Activated naive CD4-positive, alpha-beta T cell treated with anti-CD3 and anti-CD28 coated beads, Interleukin-2, amount 50 U/mL, for 72 hours (primary cell): Measurements from ENCODE around the gene MTMR12. TPM values are rescaled to one million over a fixed set of nuclear protein-coding genes. Genes with fewer than 3 reads are reported as not detected.
"Not testable (repeated sequence)": the region's sequence is repeated elsewhere in the genome, so short reads cannot be mapped to it uniquely, and the experiment has no call there.

Experiments used
- ATAC-seq, 2 donors: fragments of 150-1000 bp; cut with Tn5 transposase; 2 replicates each; pipeline ENCODE4 v1.10.0; 2021; ENCODE audit warnings: mild to moderate bottlenecking in 2 of 2, moderate library complexity in 2 of 2
- DNase-seq, 2 donors: peaks; one replicate each; pipeline ENCODE4 v3.0.0; 2021 to 2022; ENCODE audit warnings: low spot score in 2 of 2
- H3K27ac Mint-ChIP-seq, 2 donors: one replicate each; pipeline ENCODE4 v1.8.0; 2022; ENCODE audit warnings: mild to moderate bottlenecking in 2 of 2, mixed read lengths in 2 of 2
- H3K36me3 Mint-ChIP-seq, 2 donors: one replicate each; pipeline ENCODE4 v1.8.0; 2022; ENCODE audit warnings: mixed read lengths in 2 of 2
- H3K9me3 Mint-ChIP-seq, 2 donors: one replicate each; pipeline ENCODE4 v1.8.0; 2022; ENCODE audit warnings: mixed read lengths in 2 of 2
- total RNA-seq, 2 donors: library from RNA; stranded (reverse); gene quantifications; one replicate each; pipeline ENCODE4 v1.2.3, GENCODE V29; 2022

The MTMR12 gene
- total RNA-seq, 2 donors from 2014 or later: 13.3 to 24.8 TPM

DNA sequence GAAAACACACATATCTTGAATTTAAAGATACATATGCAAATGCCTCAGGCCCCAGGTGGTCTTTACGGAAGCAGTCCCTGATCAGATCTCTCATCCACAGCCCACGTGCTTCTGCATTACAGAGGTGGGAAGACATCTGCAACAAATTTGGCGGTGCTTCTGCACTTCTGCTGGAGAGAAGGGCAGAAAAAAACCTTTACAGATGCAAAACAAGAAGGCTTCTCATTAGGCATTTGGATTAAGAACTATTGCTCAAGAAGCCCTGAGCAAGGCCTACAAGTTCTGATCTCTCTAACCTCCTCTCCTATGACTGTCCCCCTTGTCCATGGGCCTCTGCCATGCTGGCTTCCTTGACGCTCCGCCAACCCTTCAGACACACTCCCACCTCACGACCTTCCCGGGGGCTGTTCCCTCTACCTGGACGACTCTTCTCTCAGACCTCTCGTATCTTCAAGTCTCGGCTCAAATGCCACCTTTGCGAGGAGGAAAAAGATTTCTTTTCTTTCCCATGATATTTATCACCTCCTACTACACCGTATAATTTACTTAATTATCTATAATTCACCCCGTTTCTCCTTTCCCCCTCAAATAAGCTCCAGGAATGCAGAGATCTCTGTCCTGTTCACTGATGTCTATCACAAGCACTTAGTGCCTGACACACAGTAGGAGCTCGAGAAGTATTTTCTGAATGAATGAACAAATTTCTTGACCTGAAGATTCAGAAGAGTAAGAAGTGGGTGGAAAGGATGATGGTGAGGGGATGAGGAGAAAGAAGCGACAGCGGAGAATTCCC is 1.1 kb downstream of the MTMR12 start:
- Mint-ChIP-seq H3K9me3 (no peaks in the 10 kb centered on the region), H3K27ac (peak overlapping the region; percentile 88 to 92), H3K36me3 (peaks cover 0 to 5% of the 10 kb centered on the region in 2 donors)
- ATAC-seq (no peak), DNase-seq (no peak)

DNA sequence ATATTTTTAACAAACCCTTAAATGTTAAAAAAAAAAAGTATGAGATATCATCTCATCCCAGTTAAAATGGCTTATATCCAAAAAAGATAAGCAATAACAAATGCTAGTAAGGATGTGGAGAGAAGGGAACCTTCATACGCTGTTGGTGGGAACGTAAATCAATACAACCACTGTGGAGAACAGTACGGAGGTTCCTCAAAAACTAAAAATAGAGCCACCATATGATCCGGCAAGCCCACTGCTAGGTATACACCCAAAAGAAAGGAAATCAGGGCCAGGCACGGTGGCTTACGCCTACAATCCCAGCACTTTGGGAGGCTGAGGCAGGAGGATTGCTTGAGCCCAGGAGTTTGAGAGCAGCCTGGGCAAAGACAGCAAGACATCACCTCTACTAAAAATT is 3.0 kb downstream of the MTMR12 start:
- Mint-ChIP-seq H3K36me3 (peaks cover 2 to 5% of the 10 kb centered on the region in 2 donors), H3K27ac (no peak overlapping the region), H3K9me3 (no peaks in the 10 kb centered on the region)
- DNase-seq (no peak), ATAC-seq (no peak)

DNA sequence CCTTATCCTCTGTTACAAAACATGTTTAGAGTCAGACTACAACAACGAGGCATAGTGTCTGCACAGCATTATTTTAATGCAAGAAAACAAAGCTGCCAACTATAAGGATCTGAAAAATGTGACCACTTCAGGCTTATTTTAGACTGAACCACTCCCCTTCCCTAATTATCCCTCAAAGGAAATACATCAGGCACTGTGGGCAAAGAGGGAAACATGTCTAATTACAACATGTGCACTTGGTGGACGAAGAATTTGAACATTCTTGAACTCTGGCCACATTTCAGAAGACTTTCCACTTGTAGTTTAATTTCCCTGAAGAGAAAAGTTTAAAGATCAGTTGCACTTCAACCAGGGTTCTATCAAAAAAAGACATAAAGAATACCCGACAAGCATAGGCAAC is 3.8 kb downstream of the MTMR12 start:
- DNase-seq: no peak
- H3K27ac Mint-ChIP-seq: no peak overlapping the region

DNA sequence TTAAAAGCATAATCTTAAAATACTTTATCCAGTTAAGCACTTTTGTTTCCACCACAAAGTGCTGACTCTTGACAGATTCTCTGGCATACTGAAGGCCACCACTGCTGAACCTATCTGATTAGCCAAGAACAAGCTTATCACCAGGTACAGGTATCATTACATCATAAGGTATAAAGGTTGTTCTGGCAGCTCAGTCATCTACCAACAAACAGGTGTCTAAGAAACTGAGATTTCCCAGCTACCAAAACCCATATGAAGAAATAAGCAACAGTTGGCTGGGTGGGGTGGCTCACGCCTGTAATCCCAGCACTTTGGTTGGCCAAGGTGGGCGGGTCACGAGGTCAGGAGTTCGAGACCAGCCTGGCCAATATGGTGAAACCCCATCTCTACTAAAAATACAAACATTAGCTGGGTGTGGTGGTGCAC is 5.0 kb downstream of the MTMR12 start:
- DNase-seq: no peak
- H3K9me3 Mint-ChIP-seq: no peaks in the 10 kb centered on the region
- no peak overlapping the region for H3K27ac Mint-ChIP-seq
- peaks cover 5 to 14% of the 10 kb centered on the region in 2 donors for H3K36me3 Mint-ChIP-seq
- no peak for ATAC-seq

More for the DNA sequence above, 3.8 kb downstream of the MTMR12 start:
- H3K36me3 Mint-ChIP-seq: peaks cover 5 to 7% of the 10 kb centered on the region in 2 donors
- ATAC-seq: no peak
- no peaks in the 10 kb centered on the region for H3K9me3 Mint-ChIP-seq

- DNase-seq (no peak), ATAC-seq (no peak)
- peak overlapping the region in 1 of 2 donors; percentile 67 for H3K27ac Mint-ChIP-seq
- H3K36me3 Mint-ChIP-seq: peaks cover 0 to 14% of the 10 kb centered on the region in 2 donors
- no peaks in the 10 kb centered on the region for H3K9me3 Mint-ChIP-seq
Observed at GRCh38 chr5:32304622-32305021, 8.1 kb downstream of the MTMR12 start.

DNA sequence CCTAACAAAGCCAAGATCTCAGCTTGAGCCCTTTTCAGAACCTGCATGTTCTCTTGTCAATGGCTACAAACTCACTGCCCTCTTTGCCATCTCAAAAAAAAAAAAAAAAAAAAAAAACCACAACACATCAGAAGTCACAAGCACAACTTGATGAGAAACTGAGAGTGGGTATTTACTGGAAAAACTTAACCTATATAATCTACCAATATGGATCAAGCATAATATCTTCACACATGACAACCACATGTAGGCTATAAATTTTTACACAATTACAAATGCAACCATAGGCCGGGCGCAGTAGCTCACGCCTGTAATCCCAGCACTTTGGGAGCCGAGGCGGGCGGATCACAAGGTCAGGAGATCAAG is 9.0 kb downstream of the MTMR12 start:
- ATAC-seq: peak in 1 of 2 donors; percentile 55
- no peak for DNase-seq
- peak overlapping the region in 1 of 2 donors; percentile 55 for H3K27ac Mint-ChIP-seq
- H3K9me3 Mint-ChIP-seq: no peaks in the 10 kb centered on the region
- peaks cover 0 to 14% of the 10 kb centered on the region in 2 donors for H3K36me3 Mint-ChIP-seq

DNA sequence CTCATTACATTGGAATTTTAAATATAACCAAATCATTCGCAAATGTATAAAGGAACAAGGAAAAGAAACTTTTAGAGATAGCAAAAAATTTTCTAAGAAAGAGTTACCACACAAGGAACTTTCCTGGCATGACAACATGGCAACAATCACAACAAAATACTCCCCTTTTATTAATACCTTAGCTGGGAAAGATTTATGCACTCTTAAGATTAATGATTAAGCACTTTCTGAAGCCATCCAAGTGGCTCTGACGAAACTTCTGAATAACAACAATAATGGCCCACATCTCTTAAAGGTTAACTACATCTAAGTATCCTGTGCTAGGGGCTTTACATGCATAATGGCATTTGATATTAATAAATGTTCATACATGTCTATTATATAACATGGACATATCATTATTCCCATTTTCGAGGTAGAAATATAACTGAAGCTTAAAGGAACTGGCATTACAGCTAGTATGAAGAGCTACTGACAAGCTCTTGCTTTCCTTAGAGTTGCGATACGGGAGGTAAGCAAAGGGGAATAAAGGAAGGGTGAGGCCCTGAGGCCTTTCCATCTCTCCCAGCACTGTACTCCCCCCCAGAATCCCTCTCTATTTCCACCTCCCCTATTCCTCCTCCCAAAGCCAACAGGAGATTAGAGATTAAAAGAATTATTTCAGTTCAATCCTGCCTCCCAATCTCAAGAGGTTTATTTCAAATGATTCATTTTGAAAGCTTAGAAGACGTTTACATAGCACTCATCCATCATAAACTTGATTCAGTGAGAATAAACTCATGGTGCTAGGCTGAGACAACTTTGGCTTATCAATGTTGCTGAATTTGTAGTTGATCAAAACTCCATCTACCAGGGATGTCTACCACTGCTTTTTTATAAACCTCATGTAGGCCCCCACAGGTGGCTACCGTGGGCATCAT is 9.6 kb downstream of the MTMR12 start:
- Mint-ChIP-seq H3K9me3 (no peaks in the 10 kb centered on the region), H3K27ac (peak overlapping the region in 1 of 2 donors; percentile 55), H3K36me3 (peaks cover 0 to 14% of the 10 kb centered on the region in 2 donors)
- ATAC-seq (peak in 1 of 2 donors; percentile 51), DNase-seq (no peak)

- ATAC-seq: no peak
- H3K36me3 Mint-ChIP-seq: peaks cover 0 to 14% of the 10 kb centered on the region in 2 donors
- no peak for DNase-seq
- no peak overlapping the region for H3K27ac Mint-ChIP-seq
- no peaks in the 10 kb centered on the region for H3K9me3 Mint-ChIP-seq
Observed at GRCh38 chr5:32301891-32302290, 10.8 kb downstream of the MTMR12 start.

GRCh38 chr5:32299059-32299677 is 13.6 kb downstream of the MTMR12 start:
- Mint-ChIP-seq H3K36me3 (peaks cover 3 to 16% of the 10 kb centered on the region in 2 donors), H3K27ac (no peak overlapping the region), H3K9me3 (no peaks in the 10 kb centered on the region)
- no peak for ATAC-seq
- DNase-seq: no peak

DNA sequence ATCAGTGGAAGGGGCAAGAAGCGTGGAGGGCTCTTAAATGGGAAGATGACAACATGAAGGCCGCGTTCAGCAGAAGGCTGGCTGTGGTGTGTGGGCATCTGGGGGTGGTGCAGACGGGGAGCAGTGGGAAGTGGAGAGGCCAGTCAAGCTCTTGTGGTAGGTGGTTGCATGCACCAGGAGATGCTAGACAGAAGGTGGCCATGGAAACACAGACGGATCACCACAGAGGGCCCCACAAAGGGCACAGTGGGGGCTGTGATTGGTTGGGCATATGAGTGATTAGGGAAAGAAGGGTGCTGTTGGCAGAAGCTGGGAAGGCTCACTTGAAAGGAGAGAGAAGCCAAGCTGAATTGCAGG is 14.7 kb downstream of the MTMR12 start:
- Mint-ChIP-seq H3K36me3 (peaks cover 7 to 18% of the 10 kb centered on the region in 2 donors), H3K27ac (peak overlapping the region; percentile 42 to 47), H3K9me3 (no peaks in the 10 kb centered on the region)
- ATAC-seq (peak; percentile 68 to 79), DNase-seq (no peak)

GRCh38 chr5:32297181-32298058 is 15.3 kb downstream of the MTMR12 start:
- DNase-seq (no peak), ATAC-seq (peak; percentile 77 to 84)
- Mint-ChIP-seq H3K9me3 (no peaks in the 10 kb centered on the region), H3K36me3 (peaks cover 7 to 23% of the 10 kb centered on the region in 2 donors), H3K27ac (peak overlapping the region; percentile 42 to 47)

DNA sequence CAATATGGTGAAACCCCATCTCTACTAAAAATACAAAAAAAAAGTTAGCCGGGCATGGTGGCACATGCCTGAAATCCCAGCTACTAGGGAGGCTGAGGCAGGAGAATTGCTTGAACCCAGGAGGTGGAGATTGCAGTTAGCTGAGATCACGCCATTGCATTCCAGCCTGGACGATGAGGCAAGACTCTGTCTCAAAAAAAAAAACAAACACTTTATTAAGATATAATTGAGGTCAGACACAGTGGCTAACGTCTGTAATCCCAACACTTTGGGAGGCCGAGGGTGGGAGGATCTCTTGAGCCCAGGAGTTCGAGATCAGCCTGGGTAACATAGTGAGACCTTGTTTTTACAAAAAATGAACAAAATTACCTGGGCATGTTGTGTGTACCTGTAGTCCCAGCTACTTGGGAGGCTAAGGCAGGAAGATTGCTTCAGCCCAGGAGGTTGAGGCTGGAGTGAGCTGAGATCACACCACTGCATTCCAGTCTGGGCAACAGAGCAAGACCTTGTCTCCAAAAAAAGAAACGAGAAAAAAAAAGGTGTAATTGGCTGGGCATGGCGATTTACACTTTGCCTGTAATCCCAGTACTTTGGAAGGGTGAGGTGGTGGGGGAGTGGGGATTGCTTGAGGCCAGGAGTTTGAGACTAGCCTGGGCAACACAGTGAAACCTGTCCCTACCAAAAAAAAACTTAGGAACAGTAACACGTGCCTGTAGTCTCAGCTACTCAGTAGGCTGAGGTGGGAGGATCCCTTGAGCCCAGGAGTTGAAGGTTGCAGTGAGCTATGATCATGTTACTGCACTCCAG is 16.6 kb downstream of the MTMR12 start:
- not testable (repeated sequence) for DNase-seq, H3K27ac Mint-ChIP-seq, ATAC-seq, H3K9me3 Mint-ChIP-seq
- H3K36me3 Mint-ChIP-seq: peaks cover 7 to 31% of the 10 kb centered on the region in 2 donors

DNA sequence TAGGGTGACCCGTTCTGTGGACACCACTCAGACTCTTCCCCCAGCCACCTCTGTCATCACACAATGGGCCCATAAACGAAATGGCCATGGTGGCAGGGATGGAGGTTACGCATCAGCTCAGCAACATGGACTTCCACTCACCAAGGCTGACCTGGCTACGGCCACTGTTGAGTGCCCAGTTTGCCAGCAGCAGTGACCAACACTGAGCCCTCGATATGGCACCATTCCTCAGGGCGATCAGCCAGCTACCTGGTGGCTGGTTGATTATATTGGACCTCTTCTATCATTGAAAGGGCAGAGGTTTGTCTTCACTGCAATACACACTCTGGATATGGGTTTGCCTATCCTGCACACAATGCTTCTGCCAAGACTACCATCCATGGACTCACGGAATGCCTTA is 21.1 kb downstream of the MTMR12 start:
- Mint-ChIP-seq H3K27ac (no peak overlapping the region), H3K9me3 (no peaks in the 10 kb centered on the region), H3K36me3 (peaks cover 7 to 36% of the 10 kb centered on the region in 2 donors)

DNA sequence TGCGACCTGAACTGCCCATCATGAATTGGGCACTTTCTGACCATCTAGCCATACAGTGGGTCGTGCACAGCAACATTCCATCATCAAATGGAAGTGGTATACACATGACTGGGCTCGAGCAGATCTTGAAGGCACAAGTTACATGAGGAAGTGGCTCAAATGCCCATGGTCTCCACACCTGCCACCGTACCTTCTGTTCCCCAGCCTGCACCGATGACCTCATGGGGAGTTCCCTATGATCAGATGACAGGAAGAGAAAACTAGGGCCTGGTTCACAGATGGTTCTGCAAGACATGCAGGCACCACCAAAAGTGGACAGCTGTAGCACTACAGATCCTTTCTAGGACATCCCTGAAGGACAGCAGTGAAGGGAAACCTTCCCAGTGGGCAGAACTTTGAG is 21.8 kb downstream of the MTMR12 start:
- no peak for DNase-seq
- H3K27ac Mint-ChIP-seq: no peak overlapping the region
- H3K9me3 Mint-ChIP-seq: no peaks in the 10 kb centered on the region
- ATAC-seq: no peak
- peaks cover 7 to 36% of the 10 kb centered on the region in 2 donors for H3K36me3 Mint-ChIP-seq

More for the DNA sequence above, 21.1 kb downstream of the MTMR12 start:
- no peak for ATAC-seq
- no peak for DNase-seq

DNA sequence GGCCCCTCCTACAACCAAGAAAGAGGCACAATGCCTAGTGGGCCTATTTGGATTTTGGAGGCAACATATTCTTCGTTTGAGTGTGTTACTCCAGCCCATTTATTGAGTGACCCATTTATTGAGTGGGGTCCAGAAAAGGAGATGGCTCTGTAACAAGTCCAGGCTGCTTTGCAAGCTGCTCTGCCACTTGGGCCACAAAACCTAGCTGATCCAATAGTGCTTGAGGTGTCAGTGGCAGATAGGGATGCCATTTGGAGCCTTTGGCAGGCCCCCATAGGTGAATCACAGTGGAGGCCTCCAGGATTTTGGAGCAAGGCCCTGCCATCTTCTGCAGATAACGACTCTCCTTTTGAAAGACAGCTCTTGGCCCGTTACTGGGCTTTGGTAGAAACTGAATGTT is 22.2 kb downstream of the MTMR12 start:
- DNase-seq, H3K9me3 Mint-ChIP-seq, H3K27ac Mint-ChIP-seq, ATAC-seq: not testable (repeated sequence)
- peaks cover 7 to 39% of the 10 kb centered on the region in 2 donors for H3K36me3 Mint-ChIP-seq
